IPS-11a (cell line): ENCODE results near the gene ACOT13.
"Not testable (repeated sequence)": the region's sequence is repeated elsewhere in the genome, so short reads cannot be mapped to it uniquely, and the experiment has no call there.

Experiments
- H3K4me3 ChIP-seq: one replicate; pipeline ENCODE4 v1.5.1; 2013; ENCODE audit warnings: low read depth, low read length, control low read depth

ACOT13 gene

DNA sequence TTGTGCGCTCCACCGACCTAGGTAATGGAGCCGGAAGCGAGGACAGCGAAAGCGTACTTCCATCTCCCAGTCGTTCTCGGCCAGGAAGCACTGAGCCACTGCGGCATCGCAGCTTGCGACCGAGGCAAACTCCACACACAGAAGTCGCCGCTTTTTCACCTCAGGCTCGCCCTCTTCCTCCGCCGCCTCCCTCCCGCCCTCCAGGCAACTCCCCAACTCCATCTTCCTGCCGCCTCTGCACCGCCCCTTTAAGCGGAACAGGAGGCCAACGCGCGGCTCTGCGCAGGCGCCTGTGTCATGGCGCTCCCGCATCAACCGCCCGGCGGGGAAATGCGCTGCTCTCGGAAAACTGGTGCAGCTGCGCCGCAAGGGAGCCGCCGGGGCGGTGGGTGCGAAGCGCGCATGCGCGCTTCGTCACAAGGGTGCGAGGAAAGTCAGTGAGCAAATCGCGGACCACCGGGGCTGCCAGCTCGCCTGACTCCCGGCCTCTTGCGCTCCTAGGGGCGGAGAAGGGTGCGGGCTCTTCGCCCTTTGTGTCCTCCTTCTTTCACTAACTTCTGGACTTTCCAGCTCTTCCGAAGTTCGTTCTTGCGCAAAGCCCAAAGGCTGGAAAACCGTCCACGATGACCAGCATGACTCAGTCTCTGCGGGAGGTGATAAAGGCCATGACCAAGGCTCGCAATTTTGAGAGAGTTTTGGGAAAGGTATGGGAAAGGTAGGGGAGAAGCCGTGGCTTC, at the start of gene ACOT13, which contains the start of gene TDP2:
ACOT13 (plus strand) TSS at position 437 of the 737 bp plus-strand sequence; CDS start at position 624, 187 bp downstream.
TDP2 (minus strand) TSS at position 259 of the 737 bp plus-strand sequence; CDS start at position 222, 37 bp downstream.
- H3K4me3 ChIP-seq: peak within 1 kb of the TSS; percentile 86

DNA sequence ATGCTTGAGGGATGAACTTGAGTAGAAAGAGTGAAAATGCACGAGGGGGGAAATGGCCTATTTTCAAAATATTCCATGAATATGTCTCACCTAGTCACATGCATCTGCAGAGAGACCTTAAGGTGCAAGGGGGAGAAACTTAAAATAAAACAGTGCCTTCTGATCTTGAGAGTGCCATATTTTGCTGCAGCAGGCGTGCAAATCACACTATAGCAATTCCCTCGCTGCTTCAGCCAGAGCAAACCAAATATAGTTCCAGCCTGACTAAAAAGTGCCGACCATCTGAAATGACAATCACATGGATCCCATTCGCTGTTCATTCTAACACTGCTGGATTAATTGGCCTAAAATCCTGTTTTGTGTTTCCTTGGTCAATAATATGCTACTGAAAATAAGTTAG, 47.2 kb upstream of the ACOT13 start:
- H3K4me3 ChIP-seq: no peak overlapping the region

DNA sequence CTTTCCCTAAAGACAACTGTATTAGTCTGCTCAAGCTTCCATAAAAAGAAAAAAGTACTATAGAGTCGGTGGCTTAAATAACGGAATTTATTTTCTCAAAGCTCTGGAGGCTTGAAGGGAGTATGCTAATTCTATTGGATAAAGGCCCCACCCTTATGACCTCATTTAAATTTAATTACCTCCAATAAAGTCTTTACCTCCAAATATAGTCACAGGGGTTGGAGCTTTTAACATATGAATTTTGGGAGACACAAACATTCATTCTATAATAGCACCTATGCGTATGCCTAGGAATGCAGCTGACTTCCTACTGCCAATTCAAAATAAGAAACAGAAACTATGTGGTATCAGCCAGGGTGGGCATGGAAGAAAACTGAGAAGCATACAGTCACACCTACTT, 46.2 kb upstream of the ACOT13 start:
- H3K4me3 ChIP-seq: no peak overlapping the region

DNA sequence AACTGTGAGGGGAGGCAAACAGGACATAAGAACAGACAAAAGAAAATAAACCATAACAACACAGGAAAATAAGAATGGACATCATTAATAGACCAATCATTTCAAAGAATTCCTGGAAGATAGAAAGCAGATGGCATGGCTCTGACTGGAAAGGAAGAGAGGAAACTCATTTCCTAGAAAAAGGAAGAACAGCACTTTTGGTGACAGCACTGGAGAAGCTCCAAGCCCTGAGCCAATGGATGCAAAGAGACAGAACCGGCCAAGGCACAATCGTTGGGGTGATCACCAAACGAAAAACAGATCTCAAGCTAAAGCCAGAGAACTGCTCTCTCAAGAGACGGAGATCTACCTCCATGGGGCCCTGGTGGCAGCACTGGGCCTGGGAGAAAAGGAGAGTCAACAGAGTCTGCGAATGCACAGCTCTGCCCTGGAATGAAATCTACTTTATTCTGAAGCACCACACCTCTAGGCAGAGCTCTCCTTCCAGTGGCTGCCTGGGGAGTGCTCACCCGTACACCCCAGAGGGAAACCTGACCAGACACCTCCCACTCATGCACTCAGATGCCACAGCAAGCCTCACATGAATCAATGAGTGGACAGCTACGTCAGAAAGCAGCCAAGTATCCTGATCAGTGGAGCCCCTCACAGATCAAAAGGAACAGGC, 45.1 kb upstream of the ACOT13 start:
- no peak overlapping the region for H3K4me3 ChIP-seq

DNA sequence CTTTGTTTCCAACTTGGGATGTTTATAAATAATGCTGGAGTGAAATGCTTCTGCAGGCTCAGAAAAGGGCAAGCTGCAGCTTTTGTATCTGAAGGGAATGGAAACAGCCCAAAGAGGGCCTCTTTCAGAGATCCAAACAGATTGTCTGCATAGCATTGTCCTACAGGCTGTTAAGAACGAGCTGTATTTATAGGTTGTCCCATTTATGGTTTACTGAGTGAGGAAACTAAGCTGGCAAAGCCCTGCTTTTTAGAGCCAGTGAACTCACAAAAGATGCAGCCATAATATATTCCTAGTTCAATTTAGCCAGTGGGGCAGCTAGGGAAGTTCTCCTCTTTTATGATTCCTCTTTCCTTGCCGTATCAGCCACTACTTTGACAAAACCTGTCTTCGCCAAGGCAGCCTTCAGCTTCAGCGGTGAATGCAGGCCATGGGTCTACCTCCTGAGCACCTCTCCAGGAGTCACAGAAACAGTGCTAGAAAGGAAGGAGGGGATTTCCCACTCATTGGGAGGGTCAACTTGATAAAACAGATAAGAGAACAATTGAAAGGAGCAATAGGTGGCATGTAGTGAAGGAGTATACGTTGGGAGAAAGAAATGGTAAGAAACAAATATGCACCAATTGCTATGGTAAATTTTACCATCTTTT, 35.9 kb upstream of the ACOT13 start:
- no peak overlapping the region for H3K4me3 ChIP-seq

DNA sequence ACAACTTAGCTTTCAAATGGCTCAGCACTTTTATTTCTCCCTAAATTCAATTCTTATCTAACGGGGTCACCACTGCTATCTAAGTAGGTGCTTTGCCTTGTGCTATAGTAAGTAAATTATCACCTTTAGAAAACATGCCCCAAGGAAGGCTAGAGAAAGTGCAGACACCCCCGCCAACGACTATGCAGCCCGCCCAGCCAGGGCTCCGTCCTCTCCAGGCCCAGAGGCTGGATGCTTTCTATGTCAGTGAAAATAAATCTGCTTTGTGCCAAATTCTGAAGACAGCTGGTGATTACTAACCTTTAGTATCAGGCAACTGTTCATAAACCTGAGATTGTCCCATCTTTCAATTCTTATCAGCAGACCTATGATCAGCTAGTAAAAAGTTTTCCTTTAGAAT, 35.2 kb upstream of the ACOT13 start:
- H3K4me3 ChIP-seq: no peak overlapping the region

DNA sequence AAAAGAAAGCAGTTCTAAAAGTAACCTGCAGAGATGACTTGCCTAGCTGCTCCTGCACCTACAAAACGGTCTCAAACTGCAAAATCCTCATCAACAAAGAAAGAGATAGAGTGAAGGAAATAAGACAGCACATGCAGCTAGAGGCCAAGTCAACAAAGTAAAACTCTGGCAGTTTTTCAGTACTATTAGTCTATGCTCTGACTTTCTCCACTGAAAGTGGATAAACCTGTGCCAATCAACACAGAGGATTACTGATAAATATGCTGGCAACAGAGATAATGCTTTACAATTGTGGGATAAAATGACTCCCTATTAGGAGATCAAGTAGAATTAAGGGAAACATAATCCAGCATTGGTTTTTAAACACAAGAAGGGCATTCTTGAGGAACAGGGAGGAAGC, 34.3 kb upstream of the ACOT13 start:
- H3K4me3 ChIP-seq: no peak overlapping the region

DNA sequence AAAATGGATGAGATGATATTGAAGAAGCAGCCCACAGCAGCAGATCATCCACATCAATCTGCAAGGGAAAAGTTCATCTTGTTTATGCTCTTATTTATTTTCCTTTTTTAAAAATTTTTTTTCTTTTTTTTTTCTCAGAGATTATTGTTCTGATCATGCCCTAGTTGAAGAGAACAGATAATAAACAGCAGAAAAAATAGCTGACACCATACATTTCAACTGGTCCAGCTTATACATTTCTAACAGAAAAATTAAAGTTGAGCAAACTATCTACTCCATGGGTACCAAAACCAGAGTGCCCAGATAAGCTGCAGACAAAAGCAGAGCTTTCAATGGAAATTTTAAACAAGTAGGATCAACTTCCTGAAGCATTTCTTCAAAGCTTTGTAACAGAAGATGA, 30.2 kb upstream of the ACOT13 start:
- H3K4me3 ChIP-seq: no peak overlapping the region

DNA sequence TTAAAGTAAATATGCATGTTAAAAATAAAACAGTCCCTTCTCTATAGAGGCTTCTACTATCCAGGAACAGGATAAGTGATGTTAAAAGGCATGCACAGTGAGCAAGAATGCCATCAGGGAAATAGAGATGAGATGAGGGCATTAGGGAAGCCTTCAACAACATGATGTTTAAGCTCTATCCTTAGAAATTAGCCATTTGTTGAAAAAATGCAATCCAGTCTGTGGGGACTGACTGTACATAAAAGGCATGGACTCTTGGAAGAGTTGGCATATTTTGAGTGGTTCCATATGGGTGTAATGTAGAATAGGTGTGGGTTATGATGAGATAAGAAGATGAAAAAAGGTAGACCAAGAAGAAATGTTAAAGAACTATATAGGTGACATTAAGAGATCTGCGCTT, 26.7 kb upstream of the ACOT13 start:
- H3K4me3 ChIP-seq: no peak overlapping the region

DNA sequence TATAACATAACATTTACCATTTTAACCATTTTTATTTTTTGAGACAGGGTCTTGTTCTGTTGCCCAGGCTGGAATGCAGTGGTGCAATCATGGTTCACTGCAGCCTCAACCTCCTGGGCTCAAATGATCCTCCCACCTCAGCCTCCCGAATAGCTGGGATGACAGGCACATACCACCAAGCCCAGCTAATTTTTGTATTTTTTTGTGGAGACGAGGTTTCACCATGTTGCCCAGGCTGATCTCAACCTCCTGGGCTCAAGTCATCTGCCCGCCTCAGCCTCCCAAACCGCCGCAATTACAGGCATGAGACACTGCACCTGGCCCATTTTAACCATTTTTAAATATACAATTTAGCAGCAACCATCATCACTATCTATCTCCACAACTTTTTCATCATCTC, 26.2 kb upstream of the ACOT13 start:
- H3K4me3 ChIP-seq: not testable (repeated sequence)

DNA sequence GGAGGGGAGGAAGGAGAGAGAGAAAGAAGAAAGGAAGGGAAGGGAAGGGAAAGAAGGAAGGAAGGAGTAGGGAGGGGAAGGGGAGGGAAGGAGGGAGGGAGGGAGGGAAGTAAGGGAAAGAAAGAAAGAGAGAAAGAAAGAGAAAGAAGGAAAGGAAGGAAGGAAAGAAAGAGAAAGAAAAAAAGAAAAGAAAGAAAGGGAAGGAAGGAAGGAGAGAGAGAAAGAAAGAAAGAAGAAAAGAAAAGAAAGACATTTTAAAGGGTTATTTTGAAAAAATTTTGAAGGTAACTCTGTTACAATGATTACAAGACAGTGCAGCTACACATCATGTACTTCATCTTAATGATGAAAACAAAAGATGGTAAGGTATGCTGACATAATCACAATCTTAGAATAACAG, 24.8 kb upstream of the ACOT13 start:
- H3K4me3 ChIP-seq: no peak overlapping the region

DNA sequence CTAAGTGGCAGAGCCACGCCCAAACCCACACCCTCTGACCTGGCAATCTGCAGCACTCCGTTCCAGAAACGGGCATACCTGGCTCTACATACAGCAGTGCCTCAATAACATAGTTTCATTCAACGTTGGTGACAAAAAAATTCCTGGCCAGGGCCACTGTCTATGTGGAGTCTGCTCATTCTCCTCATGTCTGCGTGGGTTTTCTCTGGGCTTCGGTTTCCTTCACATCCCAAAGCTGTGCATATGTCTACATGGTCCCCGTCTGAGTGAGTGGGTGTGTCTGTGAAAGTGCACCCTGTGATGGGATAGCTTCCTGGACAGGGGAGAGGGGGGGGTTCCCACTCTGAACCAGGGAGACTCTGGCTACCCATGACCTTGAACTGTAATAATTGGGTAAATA, 23.0 kb upstream of the ACOT13 start:
- H3K4me3 ChIP-seq: no peak overlapping the region

DNA sequence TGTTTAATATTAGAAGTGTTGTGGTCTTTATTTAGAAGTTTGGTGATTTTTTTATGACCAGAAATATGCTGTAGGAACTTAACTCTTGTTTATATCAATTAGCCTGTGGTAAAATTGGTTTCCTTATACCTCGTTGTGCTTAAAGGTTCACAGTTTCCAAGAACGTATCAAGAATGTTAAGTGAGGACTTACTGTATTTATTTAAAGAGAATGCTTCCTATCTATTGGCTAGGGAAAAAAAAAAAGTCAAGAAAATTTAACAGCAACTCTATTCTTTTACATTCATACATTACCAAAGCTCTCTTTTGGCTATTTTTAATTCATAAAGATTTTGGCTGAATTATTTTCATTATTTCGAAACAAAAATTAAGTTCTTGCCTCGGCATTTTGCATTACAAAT, 22.5 kb upstream of the ACOT13 start:
- no peak overlapping the region for H3K4me3 ChIP-seq

DNA sequence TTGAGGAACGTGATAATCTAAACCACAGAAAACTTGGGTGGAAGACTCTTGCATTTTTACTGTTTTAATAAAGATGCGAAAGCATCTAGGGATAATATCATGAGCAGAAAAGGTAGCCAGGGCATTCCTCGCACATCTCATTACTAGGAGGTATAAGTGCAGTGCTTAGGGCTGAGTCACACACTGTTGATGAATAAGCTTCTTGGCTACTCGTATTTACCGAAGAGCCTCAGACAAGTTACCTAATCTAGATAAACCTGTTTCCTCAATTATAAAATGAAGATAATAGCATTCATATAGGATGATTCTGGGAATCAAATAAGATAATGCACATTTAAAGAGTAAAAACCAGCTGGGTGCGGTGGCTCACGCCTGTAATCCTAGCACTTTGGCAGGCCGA, 20.1 kb upstream of the ACOT13 start:
- H3K4me3 ChIP-seq: peak overlapping the region; percentile 64

DNA sequence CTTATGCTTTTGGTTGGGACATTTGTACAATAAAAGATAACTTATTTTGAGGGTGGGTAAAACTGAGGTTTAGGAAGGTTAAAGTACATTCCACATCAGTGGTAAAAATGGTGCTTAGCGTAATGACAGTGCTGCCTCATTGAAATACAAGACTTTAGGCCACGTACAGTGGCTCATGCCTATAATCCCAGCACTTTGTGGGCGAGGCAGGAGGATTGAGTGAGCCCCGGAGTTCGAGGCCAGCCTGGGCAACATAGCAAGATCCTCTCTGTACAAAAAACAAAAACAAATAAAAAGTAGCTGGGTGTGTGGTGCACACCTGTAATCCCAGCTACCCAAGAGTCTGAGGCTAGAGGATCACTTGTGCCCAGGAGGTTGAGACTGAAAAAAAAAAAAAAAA, 18.6 kb upstream of the ACOT13 start:
- no peak overlapping the region for H3K4me3 ChIP-seq

DNA sequence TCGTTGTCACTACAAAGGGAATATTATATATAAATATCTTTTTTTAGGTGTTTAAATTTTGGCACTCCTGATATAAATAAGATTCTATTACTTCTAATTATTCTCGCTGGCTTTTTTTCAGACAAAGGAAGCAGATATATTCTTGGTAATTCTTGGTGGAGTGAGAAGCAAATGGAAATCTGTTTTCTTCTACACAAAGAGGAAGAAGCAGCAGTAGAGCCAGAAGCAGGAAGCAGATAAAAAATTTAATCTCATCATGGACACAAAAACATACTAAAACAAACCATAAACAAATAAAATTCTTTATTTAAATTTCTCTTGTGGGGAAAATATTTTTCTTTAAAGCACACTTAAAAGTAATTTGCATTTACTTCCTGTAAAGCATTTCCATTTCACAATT, 17.2 kb upstream of the ACOT13 start:
- no peak overlapping the region for H3K4me3 ChIP-seq

DNA sequence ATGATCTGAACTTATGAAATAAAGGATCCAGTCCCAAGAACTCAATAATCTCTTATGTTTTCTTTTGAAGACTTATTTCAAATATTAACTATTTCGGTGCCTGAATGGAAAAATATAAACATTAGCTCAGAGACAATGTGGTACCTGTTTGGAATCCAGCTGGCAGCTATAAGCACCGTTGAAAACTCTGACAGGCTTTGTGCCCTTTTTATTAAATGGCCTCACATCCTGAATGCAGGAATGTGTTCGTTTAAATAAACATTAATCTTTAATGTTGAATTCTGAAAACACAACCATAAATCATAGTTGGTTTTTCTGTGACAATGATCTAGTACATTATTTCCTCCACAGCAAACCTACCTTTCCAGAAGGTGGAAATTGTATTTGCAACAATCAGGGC, 16.5 kb upstream of the ACOT13 start:
- no peak overlapping the region for H3K4me3 ChIP-seq

DNA sequence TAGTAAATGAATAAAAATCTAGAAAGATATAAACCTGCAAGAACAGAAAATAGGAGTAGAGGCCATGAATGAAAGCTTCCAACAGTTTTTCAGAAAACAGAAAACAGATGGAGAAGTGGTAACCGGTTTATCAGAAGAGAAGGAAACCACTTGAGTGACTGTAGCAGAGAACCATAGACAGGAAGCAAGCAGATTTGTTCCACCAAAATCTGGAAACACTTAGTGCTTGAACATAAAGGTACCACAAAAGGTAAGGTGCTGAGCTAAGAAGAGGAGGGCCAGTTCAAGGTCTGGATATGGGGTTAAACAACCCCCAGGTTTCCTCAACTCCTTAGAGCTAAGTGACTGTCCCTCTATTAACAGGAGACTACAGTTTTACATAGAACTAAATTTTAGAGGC, 11.7 kb upstream of the ACOT13 start:
- H3K4me3 ChIP-seq: no peak overlapping the region

DNA sequence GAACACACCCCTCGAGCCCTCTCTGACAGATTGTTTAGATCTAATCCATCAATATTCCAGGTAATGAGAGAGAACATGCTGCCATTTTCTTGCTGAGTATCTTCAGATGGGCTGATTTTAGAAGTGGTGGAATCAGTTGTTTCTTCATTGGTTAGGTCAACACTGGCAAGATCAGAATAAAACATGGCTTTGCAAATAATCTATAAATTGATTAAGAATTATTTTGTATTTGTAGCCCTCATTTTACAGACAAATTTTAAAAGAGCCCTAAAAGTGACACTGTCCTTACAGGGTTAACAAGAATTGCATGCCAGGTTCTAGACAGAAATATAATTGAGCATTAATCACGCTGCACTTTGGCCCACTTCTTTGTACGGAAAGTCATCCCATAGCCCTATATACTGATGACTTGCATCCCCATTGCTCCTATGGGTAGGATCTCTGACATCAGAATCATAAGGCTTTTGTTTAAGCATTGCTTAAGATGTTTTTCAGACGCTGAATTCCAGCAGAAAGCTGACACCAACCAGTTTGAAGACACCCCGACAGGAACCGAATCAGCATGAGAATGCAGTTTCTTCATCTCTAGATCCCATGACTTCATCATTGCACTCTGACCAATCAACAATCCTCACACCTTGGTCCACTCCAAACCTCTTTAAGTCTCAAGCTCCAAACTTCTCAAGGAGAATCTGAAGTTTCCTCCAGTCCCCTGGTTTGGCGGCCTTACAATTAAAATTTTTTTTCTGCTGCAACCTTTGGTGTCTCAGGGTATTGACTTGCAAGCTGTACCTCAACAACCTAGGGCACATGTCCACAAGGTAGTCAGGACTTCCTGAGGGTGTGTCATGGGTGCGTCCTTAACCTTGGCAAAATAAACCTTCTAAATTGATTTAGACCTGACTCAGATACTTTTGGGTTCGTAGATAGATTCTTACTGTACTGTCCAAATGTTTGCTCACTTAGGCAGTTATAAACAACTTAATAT, 8.0 kb upstream of the ACOT13 start:
- no peak overlapping the region for H3K4me3 ChIP-seq

DNA sequence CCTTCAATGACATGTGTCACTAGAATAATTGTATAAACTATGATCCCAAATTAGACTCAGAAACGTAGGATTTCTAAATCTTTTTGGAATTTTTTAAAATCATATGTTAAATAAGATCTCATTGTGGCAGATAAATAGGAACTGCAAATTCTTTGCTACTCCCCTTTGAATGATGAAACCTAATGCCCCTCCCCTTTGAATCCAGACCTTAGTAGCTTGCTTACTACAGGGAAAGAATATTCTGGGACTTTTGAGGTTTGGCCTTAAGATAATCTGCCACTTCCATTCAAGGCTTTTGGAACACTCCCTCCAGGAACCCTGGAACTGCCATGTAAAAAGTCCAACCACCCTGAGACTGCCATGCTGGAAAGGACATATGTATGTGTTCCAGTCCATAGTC, 7.3 kb upstream of the ACOT13 start:
- H3K4me3 ChIP-seq: no peak overlapping the region

DNA sequence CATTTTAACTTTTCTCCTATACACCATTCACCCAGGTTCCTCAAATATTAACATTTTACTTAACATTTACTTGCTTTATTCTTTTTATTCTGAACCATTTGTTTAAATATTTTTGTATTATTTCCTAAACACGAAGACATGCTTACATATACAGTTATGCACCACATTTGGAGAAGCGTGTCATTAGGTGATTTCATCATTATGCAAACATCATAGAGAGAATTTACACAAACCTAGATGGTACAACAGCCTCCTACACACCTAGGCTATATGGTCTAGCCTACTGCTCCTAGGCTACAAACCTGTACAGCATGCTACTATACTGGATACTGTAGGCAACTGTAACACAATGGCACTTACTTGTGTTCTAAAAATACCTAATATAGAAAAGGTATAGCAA, 6.8 kb upstream of the ACOT13 start:
- no peak overlapping the region for H3K4me3 ChIP-seq
